Endothelial cell of umbilical vein (primary cell): ENCODE measurements around the gene MGLL. TPM values are rescaled to one million over a fixed set of nuclear protein-coding genes. Genes with fewer than 3 reads are reported as not detected.

ENCODE experiments used
- BruUV-seq: library from RNA; stranded (reverse); fragments of 400-500 nt; replicated peaks from 2 replicates; lab custom pipeline; 2021; lab: Mats Ljungman, UMichigan
- CTCF ChIA-PET: fragments of 300-600, 350-600 bp; sonication (Branson Sonifier 250); formaldehyde crosslinking; loops from one replicate; lab custom pipeline; 2021; ENCODE audit warnings: antibody characterized with exemption, inconsistent platforms; lab: Charles Lee
- POLR2A ChIA-PET: fragments of 300-600, 350-600 bp; sonication (Branson Sonifier 250); formaldehyde crosslinking; loops from one replicate; lab custom pipeline; 2021; ENCODE audit warnings: antibody characterized with exemption, inconsistent platforms; lab: Charles Lee
- DNase-seq: peaks from one replicate; pipeline ENCODE4 v3.0.0-alpha.2; 2011; ENCODE audit warnings: low read depth, low spot score
- FAIRE-seq: peaks from 2 replicates; lab custom pipeline; 2011; peaks lifted over from hg19 to GRCh38; lab: Jason Lieb, UNC
- H2AFZ ChIP-seq: 2 replicates; pipeline ENCODE4 v1.6.0; 2012; ENCODE audit warnings: low read depth, low read length, control low read depth, inconsistent platforms
- H3K27ac ChIP-seq: 2 replicates; pipeline ENCODE4 v1.5.1; 2011; ENCODE audit warnings: low read depth, mild to moderate bottlenecking, control low read depth, low read length, moderate library complexity; ENCODE audit not compliant: insufficient read depth
- H3K27me3 ChIP-seq, 2 experiments: 2 replicates each; pipeline versions ENCODE4 v1.6.0 to v1.6.1; 2011; ENCODE audit warnings: low read length in 2 of 2, mixed read lengths in 1 of 2; ENCODE audit not compliant: control insufficient read depth in 2 of 2, insufficient read depth in 2 of 2
- H3K36me3 ChIP-seq, 2 experiments: 2 replicates in 1 of 2; 3 replicates in 1 of 2; pipeline ENCODE4 v1.5.1; 2011; ENCODE audit warnings: low read length in 2 of 2, mild to moderate bottlenecking in 1 of 2, moderate library complexity in 1 of 2; ENCODE audit not compliant: control insufficient read depth in 2 of 2, insufficient read depth in 2 of 2; ENCODE audit errors: extremely low read depth in 1 of 2
- H3K4me1 ChIP-seq: 3 replicates; pipeline ENCODE4 v1.5.1; 2011; ENCODE audit warnings: mild to moderate bottlenecking, low read length; ENCODE audit not compliant: control insufficient read depth, insufficient read depth; ENCODE audit errors: extremely low read depth
- H3K4me2 ChIP-seq: 2 replicates; pipeline ENCODE4 v1.6.1; 2011; ENCODE audit warnings: low read length, control low read depth, mixed read lengths; ENCODE audit not compliant: insufficient read depth
- H3K4me3 ChIP-seq, 3 experiments: fragments of 200-600 bp in 1 of 3; sonication (generic), shearing (Covaris generic) in 1 of 3; replicated peaks in 1 of 3; 2 replicates each; pipeline ENCODE4 v1.5.1; 2011 to 2016; ENCODE audit warnings: control low read depth in 3 of 3, low read length in 3 of 3, mild to moderate bottlenecking in 2 of 3, inconsistent platforms in 1 of 3, low read depth in 1 of 3, moderate library complexity in 1 of 3; ENCODE audit not compliant: insufficient read depth in 1 of 3
- H3K79me2 ChIP-seq: 2 replicates; pipeline ENCODE4 v1.6.0; 2012; ENCODE audit warnings: low read length, inconsistent platforms; ENCODE audit not compliant: control insufficient read depth, insufficient read depth
- H3K9ac ChIP-seq: replicated peaks from 2 replicates; pipeline ENCODE3; 2011; ENCODE audit warnings: low read length, control low read depth; ENCODE audit not compliant: insufficient read depth; ENCODE audit errors: extremely low read depth
- H3K9me1 ChIP-seq: replicated peaks from 3 replicates; pipeline ENCODE4 v1.6.0; 2011; ENCODE audit warnings: mild to moderate bottlenecking, low read length; ENCODE audit not compliant: control insufficient read depth, insufficient read depth; ENCODE audit errors: extremely low read depth
- H3K9me3 ChIP-seq: replicated peaks from 2 replicates; pipeline ENCODE4 v1.5.1; 2012; ENCODE audit warnings: low read length, inconsistent platforms; ENCODE audit not compliant: control insufficient read depth, insufficient read depth
- H4K20me1 ChIP-seq: replicated peaks from 2 replicates; pipeline ENCODE3; 2011; ENCODE audit warnings: mild to moderate bottlenecking, low read length; ENCODE audit not compliant: control insufficient read depth, insufficient read depth; ENCODE audit errors: extremely low read depth
- CTCF ChIP-seq, 2 donors: IDR thresholded peaks; 1 replicate in 1 of 2; 2 replicates in 1 of 2; pipeline ENCODE4 v1.5.1; 2011; ENCODE audit warnings: low read length in 2 of 2, mild to moderate bottlenecking in 2 of 2, moderate library complexity in 2 of 2, control low read depth in 1 of 2, inconsistent platforms in 1 of 2, low read depth in 1 of 2; ENCODE audit not compliant: insufficient read depth in 1 of 2; ENCODE audit errors: extremely low read depth in 1 of 2
- EZH2 ChIP-seq: IDR thresholded peaks from 2 replicates; pipeline ENCODE4 v1.6.1; 2012; ENCODE audit warnings: borderline replicate concordance, low read depth, mild to moderate bottlenecking, moderate library complexity, low read length, inconsistent platforms; ENCODE audit not compliant: severe bottlenecking
- FOS ChIP-seq: IDR thresholded peaks from 2 replicates; pipeline ENCODE4 v1.6.1; 2011; ENCODE audit warnings: mild to moderate bottlenecking, low read length, moderate library complexity, borderline replicate concordance; ENCODE audit not compliant: insufficient read depth
- GATA2 ChIP-seq: IDR thresholded peaks from 2 replicates; pipeline ENCODE4 v1.7.0; 2011; ENCODE audit warnings: low read depth, mild to moderate bottlenecking, moderate library complexity, mixed read lengths, low read length; ENCODE audit not compliant: insufficient read length, insufficient read depth
- JUN ChIP-seq: IDR thresholded peaks from 2 replicates; pipeline ENCODE4 v1.6.1; 2011; ENCODE audit warnings: borderline replicate concordance, low read depth; ENCODE audit not compliant: insufficient read length, insufficient read depth
- MAX ChIP-seq: IDR thresholded peaks from 2 replicates; pipeline ENCODE4 v1.6.1; 2011; ENCODE audit not compliant: insufficient read depth, insufficient read length
- MYC ChIP-seq: IDR thresholded peaks from one replicate; pipeline ENCODE4 v1.6.1; 2011; ENCODE audit warnings: mild to moderate bottlenecking, low read depth, low read length
- POLR2A ChIP-seq: IDR thresholded peaks from 2 replicates; pipeline ENCODE4 v1.6.1; 2012; ENCODE audit warnings: low read depth, mild to moderate bottlenecking, control low read depth, low read length
- POLR2AphosphoS5 ChIP-seq: IDR thresholded peaks from 2 replicates; pipeline ENCODE4 v1.6.1; 2012; ENCODE audit warnings: low read depth, mild to moderate bottlenecking, control low read depth, low read length, moderate library complexity; ENCODE audit not compliant: insufficient read depth
- dilution Hi-C: fragments of 300-500 bp; cut with MboI; formaldehyde crosslinking; loops from one replicate; pipeline ENCODE4 v1.15.0; 2019; ENCODE audit warnings: low sequenced_read_pairs; ENCODE audit not compliant: extremely low pct_ligation_motif_present
- intact Hi-C: fragments of 100-400 bp; cut with micrococcal nuclease; formaldehyde crosslinking; loops from one replicate; pipeline ENCODE4 v1.10.0; 2022
- polyA plus RNA-seq, 4 experiments: library from polyadenylated mRNA; depleted of rRNA in 3 of 4; stranded (reverse) in 3 of 4; unstranded in 1 of 4; fragments of >200 nt; gene quantifications; 2 replicates each; pipeline versions ENCODE4 v1.2.1 to v1.2.3, GENCODE V29; 2011 to 2012; ENCODE audit warnings: missing spikeins in 1 of 4
- total RNA-seq: library from RNA; stranded (reverse); gene quantifications from 2 replicates; pipeline ENCODE4 v1.2.3, GENCODE V29; 2021

MGLL gene
- total and polyA plus RNA-seq, 2 donors (not counting 3 experiments of a cell fraction or from before 2014, with no cell fraction given): 30.7 to 60.2 TPM

DNA sequence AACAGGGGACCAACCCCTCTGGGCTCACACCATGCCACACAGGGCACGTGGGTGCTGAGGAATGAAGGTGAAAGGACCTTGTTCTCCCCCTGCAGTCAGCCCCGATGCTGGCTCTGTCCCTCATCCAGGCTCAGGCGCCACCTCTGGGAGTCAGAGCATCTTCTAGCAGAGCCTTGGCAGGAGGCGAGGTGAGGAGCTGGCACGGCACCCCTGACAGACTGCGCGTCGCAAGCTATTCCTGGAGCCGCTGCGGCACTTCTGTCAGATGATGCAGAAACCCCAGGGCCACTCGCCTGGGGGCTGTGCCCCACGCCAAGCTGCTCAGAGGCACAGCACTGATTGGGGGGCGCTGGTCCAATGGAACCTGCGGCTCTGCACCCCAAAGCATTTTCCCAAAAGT, 62.0 kb downstream of the MGLL start:
- ChIA-PET CTCF (interaction anchor here (0.6 kb wide), 1 partner anchor 64 kb away, joined by 3 read pairs; no protein-coding TSS in a partner anchor), POLR2A (no interaction called here)
- no peak overlapping the region for H3K9ac ChIP-seq
- H3K36me3 ChIP-seq: no peaks in the 10 kb centered on the region
- H3K4me1 ChIP-seq: peaks cover 3% of the 10 kb centered on the region
- no peaks in the 10 kb centered on the region for H3K9me3 ChIP-seq
- TF ChIP-seq FOS: no peak
- no peak for TF ChIP-seq MAX
- TF ChIP-seq EZH2: no peak
- no peak for TF ChIP-seq POLR2A
- TF ChIP-seq MYC: no peak
- no peak for TF ChIP-seq CTCF (IDR thresholded peaks at IDR 0.05; ENCODE audit: extremely low read depth in 1 of 2, insufficient read depth in 1 of 2, low read depth in 1 of 2, low read length in 2 of 2)
- no peak for TF ChIP-seq GATA2
- no peak for TF ChIP-seq POLR2AphosphoS5
- TF ChIP-seq JUN: no peak
- H3K79me2 ChIP-seq: peaks cover 7% of the 10 kb centered on the region
- H3K9me1 ChIP-seq: no peaks in the 10 kb centered on the region
- FAIRE-seq (no peak), DNase-seq (no peak)
- no peak overlapping the region for H3K4me3 ChIP-seq
- H3K27ac ChIP-seq: no peak overlapping the region
- no peaks in the 10 kb centered on the region for H3K27me3 ChIP-seq
- H3K4me2 ChIP-seq: no peak overlapping the region
- intact Hi-C loops: no loop called here
- H2AFZ ChIP-seq: no peak overlapping the region
- no peaks in the 10 kb centered on the region for H4K20me1 ChIP-seq
- dilution Hi-C loops: no loop called here
- BruUV-seq: no TSS peak
